ENCODE measurements around the gene PRXL2A. TPM values are rescaled to one million over a fixed set of nuclear protein-coding genes. Genes with fewer than 3 reads are reported as not detected.

The PRXL2A gene
- total RNA-seq, 1 experiment from 2014 or later: 47.1 TPM

DNA sequence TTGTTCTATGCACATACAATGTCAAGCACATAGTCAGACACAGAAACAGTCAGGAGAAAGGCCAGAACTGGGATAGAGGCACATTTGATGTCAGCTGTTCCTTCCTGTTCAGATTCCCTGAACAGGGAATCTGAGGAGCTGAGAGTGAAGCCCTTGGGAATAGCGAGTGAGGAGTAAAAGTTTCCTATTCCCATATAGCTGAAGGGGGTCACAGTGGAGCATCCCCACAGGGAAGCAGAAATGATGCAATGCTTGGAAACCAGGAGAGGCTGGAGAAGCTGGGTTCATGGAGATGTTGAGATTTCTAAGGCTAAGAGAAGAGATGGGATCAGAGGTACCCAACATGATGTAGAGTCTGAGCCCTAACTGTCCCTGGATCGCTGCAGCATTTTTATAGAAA, 11.3 kb upstream of the PRXL2A start:
- no CpG with 5 or more reads among the region's 2 CpGs for WGBS (ENCODE audit: extremely low coverage, insufficient read length, low lambda C conversion rate)
- Histone ChIP-seq H3K27ac (ENCODE audit: insufficient read length, low read depth, low read length) (no peak overlapping the region), H3K4me2 (ENCODE audit: insufficient read depth, insufficient read length, low read length) (no peak overlapping the region), H4K8ac (replicated peaks; ENCODE audit: insufficient read length, low read depth, low read length) (no peak overlapping the region), H3K23ac (ENCODE audit: insufficient read length, low read depth, low read length) (no peak overlapping the region), H3K9me3 (ENCODE audit: control insufficient read depth, low read depth, low read length) (no peaks in the 10 kb centered on the region), H3K56ac (ENCODE audit: insufficient read length, low read depth, low read length) (no peak overlapping the region), H3K14ac (ENCODE audit: insufficient read depth, low read length) (no peak overlapping the region), H3K23me2 (ENCODE audit: insufficient read length, low read depth, low read length, poor library complexity, severe bottlenecking) (no peaks in the 10 kb centered on the region), H3K18ac (ENCODE audit: insufficient read length, low read depth, low read length) (no peak overlapping the region), H2BK15ac (ENCODE audit: low read depth, low read length) (no peak overlapping the region), H4K20me1 (ENCODE audit: control insufficient read depth, insufficient read depth, insufficient read length) (no peaks in the 10 kb centered on the region), H3K79me1 (ENCODE audit: insufficient read depth, low read depth, low read length, poor library complexity, severe bottlenecking) (no peaks in the 10 kb centered on the region), H3K4ac (ENCODE audit: low read depth, low read length) (no peak overlapping the region), H3K79me2 (ENCODE audit: insufficient read depth, low read length) (no peaks in the 10 kb centered on the region), H2BK12ac (ENCODE audit: insufficient read length, low read depth, low read length) (no peak overlapping the region), H2AFZ (ENCODE audit: low read length) (no peak overlapping the region), H3K9ac (ENCODE audit: extremely low read depth, insufficient read length, low read length) (no peak overlapping the region), H3T11ph (ENCODE audit: low read length) (no peak overlapping the region), H2AK5ac (ENCODE audit: insufficient read length, low read length) (no peak overlapping the region), H4K91ac (ENCODE audit: insufficient read length, low read depth, low read length) (no peak overlapping the region), H4K5ac (ENCODE audit: insufficient read length, low read depth, low read length) (no peak overlapping the region), H2BK20ac (ENCODE audit: low read depth, low read length, poor library complexity, severe bottlenecking) (no peak overlapping the region), H3K27me3 (ENCODE audit: insufficient read depth, low read length) (no peaks in the 10 kb centered on the region), H2BK120ac (ENCODE audit: low read depth, low read length, poor library complexity, severe bottlenecking) (no peak overlapping the region), H2BK5ac (ENCODE audit: insufficient read length, low read length) (no peak overlapping the region), H3K4me1 (ENCODE audit: insufficient read depth, low read length) (no peaks in the 10 kb centered on the region)
- H3K27me3 Mint-ChIP-seq (ENCODE audit: low read depth): peaks cover 14% of the 10 kb centered on the region
- no peaks in the 10 kb centered on the region for H3K4me1 Mint-ChIP-seq
- no peak for DNase-seq
- no peaks in the 10 kb centered on the region for H3K36me3 Mint-ChIP-seq (ENCODE audit: insufficient read depth in 1 of 3, low read depth in 3 of 3)
- no peak overlapping the region for H3K27ac Mint-ChIP-seq
- TF ChIP-seq, protein P1, sequence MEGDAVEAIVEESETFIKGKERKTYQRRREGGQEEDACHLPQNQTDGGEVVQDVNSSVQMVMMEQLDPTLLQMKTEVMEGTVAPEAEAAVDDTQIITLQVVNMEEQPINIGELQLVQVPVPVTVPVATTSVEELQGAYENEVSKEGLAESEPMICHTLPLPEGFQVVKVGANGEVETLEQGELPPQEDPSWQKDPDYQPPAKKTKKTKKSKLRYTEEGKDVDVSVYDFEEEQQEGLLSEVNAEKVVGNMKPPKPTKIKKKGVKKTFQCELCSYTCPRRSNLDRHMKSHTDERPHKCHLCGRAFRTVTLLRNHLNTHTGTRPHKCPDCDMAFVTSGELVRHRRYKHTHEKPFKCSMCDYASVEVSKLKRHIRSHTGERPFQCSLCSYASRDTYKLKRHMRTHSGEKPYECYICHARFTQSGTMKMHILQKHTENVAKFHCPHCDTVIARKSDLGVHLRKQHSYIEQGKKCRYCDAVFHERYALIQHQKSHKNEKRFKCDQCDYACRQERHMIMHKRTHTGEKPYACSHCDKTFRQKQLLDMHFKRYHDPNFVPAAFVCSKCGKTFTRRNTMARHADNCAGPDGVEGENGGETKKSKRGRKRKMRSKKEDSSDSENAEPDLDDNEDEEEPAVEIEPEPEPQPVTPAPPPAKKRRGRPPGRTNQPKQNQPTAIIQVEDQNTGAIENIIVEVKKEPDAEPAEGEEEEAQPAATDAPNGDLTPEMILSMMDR (conservative IDR thresholded peaks at IDR 0.05): no peak
- no peak overlapping the region for H3K4me3 Mint-ChIP-seq
- H3K9me3 Mint-ChIP-seq: 0 out of 5 replicates have a peak, but pooled peaks cover 0 to 4% of the 10 kb centered on the region in 2 experiments
